Panc1 (cell line): ENCODE measurements around the gene THBS1. TPM values are rescaled to one million over a fixed set of nuclear protein-coding genes. Genes with fewer than 3 reads are reported as not detected.
A peak's percentile ranks its signal among the peaks of the same experiment; 100 is the strongest.

Experiments
- ATAC-seq: fragments of 200-7000 bp; cut with Tn5 transposase; 2 replicates; pipeline ENCODE4 v1.9.1; 2020; ENCODE audit warnings: mild to moderate bottlenecking, moderate library complexity
- BruUV-seq: library from RNA; stranded (reverse); fragments of 400-500 nt; replicated peaks from 2 replicates; lab custom pipeline; 2021; lab: Mats Ljungman, UMichigan
- CTCF ChIA-PET: fragments of 300-600 bp; sonication (Branson Sonifier 250); formaldehyde crosslinking; loops from one replicate; lab custom pipeline; 2022; ENCODE audit warnings: antibody characterized with exemption; lab: Charles Lee
- POLR2A ChIA-PET: fragments of 300-600 bp; sonication (Branson Sonifier 250); formaldehyde crosslinking; loops from one replicate; lab custom pipeline; 2022; ENCODE audit warnings: antibody characterized with exemption; lab: Charles Lee
- DNase-seq: peaks from one replicate; pipeline ENCODE4 v3.0.0-alpha.2; 2010; ENCODE audit warnings: low read depth, low spot score
- H3K27ac ChIP-seq: 2 replicates; pipeline ENCODE4 v1.5.1; 2011; ENCODE audit warnings: mild to moderate bottlenecking, low read length, inconsistent platforms
- H3K27me3 ChIP-seq: fragments of 200-500 bp; sonication (Bioruptor generic); 2 replicates; pipeline ENCODE4 v1.6.0; 2014; ENCODE audit warnings: low read length, inconsistent platforms; ENCODE audit not compliant: control insufficient read depth, insufficient read depth
- H3K36me3 ChIP-seq: fragments of 200-500 bp; sonication (Bioruptor generic); 2 replicates; pipeline ENCODE4 v1.5.1; 2014; ENCODE audit warnings: inconsistent platforms, mild to moderate bottlenecking, low read length, moderate library complexity; ENCODE audit not compliant: control insufficient read depth, insufficient read depth
- H3K4me1 ChIP-seq: 2 replicates; pipeline ENCODE4 v1.5.1; 2011; ENCODE audit warnings: inconsistent platforms, mild to moderate bottlenecking, low read length, moderate library complexity; ENCODE audit not compliant: control insufficient read depth, insufficient read depth
- H3K4me3 ChIP-seq, 2 experiments: 2 replicates each; pipeline ENCODE4 v1.5.1; 2011 to 2012; ENCODE audit warnings: low read depth in 2 of 2, low read length in 2 of 2, mild to moderate bottlenecking in 2 of 2, inconsistent platforms in 1 of 2, moderate library complexity in 1 of 2
- H3K9me3 ChIP-seq: fragments of 200-500 bp; sonication (Bioruptor generic); 2 replicates; pipeline ENCODE4 v1.5.1; 2014; ENCODE audit warnings: low read depth, mild to moderate bottlenecking, inconsistent platforms, low read length, moderate library complexity; ENCODE audit not compliant: control insufficient read depth, insufficient read depth
- CTCF ChIP-seq: fragments of 450-650 bp; IDR thresholded peaks from 2 replicates; pipeline ENCODE4 v1.5.1; 2017; ENCODE audit warnings: mild to moderate bottlenecking
- POLR2AphosphoS5 ChIP-seq: IDR thresholded peaks from 2 replicates; pipeline ENCODE4 v1.6.1; 2012; ENCODE audit warnings: mild to moderate bottlenecking, low read depth, low read length, moderate library complexity
- SIN3A ChIP-seq: IDR thresholded peaks from 2 replicates; pipeline ENCODE4 v1.6.1; 2012; ENCODE audit warnings: low read depth, mild to moderate bottlenecking, low read length, moderate library complexity, borderline replicate concordance; ENCODE audit not compliant: insufficient read depth
- TCF7L2 ChIP-seq: IDR thresholded peaks from 2 replicates; pipeline ENCODE4 v1.6.1; 2011; ENCODE audit warnings: mild to moderate bottlenecking, low read depth, low read length, inconsistent platforms
- in situ Hi-C: cut with HindIII; loops from 2 replicates; pipeline ENCODE4 v1.10.0; 2016; ENCODE audit warnings: low sequenced_read_pairs, low pct_unique_long_range_greater_than_20kb
- intact Hi-C: fragments of 100-400 bp; cut with micrococcal nuclease; formaldehyde crosslinking; loops from one replicate; pipeline ENCODE4 v1.10.0; 2022; ENCODE audit not compliant: unreplicated experiment
- total RNA-seq: library from RNA; stranded (reverse); gene quantifications from one replicate; pipeline ENCODE4 v1.2.1, GENCODE V29; 2021; ENCODE audit not compliant: unreplicated experiment
- TF ChIP-seq, protein P1 (sequence below), 2 experiments: IDR thresholded peaks; 2 replicates each; pipeline ENCODE4 v1.6.1; 2011 to 2012; ENCODE audit warnings: low read depth in 2 of 2, control low read depth in 1 of 2, low read length in 1 of 2, mild to moderate bottlenecking in 1 of 2, moderate library complexity in 1 of 2; ENCODE audit not compliant: insufficient read depth in 1 of 2

Gene THBS1
- total RNA-seq, 1 experiment from 2014 or later, result 61.9 TPM

GRCh38 chr15:39599871-39600270 lies 19.0 kb downstream of the THBS1 start:
- ATAC-seq (no peak), DNase-seq (no peak)
- Histone ChIP-seq H3K4me1 (no peaks in the 10 kb centered on the region), H3K36me3 (no peaks in the 10 kb centered on the region), H3K9me3 (no peaks in the 10 kb centered on the region), H3K27ac (no peak overlapping the region), H3K4me3 (no peak overlapping the region), H3K27me3 (no peaks in the 10 kb centered on the region)
- TF ChIP-seq CTCF (no peak), TCF7L2 (no peak), POLR2AphosphoS5 (no peak), SIN3A (no peak)
- TF ChIP-seq, protein P1, sequence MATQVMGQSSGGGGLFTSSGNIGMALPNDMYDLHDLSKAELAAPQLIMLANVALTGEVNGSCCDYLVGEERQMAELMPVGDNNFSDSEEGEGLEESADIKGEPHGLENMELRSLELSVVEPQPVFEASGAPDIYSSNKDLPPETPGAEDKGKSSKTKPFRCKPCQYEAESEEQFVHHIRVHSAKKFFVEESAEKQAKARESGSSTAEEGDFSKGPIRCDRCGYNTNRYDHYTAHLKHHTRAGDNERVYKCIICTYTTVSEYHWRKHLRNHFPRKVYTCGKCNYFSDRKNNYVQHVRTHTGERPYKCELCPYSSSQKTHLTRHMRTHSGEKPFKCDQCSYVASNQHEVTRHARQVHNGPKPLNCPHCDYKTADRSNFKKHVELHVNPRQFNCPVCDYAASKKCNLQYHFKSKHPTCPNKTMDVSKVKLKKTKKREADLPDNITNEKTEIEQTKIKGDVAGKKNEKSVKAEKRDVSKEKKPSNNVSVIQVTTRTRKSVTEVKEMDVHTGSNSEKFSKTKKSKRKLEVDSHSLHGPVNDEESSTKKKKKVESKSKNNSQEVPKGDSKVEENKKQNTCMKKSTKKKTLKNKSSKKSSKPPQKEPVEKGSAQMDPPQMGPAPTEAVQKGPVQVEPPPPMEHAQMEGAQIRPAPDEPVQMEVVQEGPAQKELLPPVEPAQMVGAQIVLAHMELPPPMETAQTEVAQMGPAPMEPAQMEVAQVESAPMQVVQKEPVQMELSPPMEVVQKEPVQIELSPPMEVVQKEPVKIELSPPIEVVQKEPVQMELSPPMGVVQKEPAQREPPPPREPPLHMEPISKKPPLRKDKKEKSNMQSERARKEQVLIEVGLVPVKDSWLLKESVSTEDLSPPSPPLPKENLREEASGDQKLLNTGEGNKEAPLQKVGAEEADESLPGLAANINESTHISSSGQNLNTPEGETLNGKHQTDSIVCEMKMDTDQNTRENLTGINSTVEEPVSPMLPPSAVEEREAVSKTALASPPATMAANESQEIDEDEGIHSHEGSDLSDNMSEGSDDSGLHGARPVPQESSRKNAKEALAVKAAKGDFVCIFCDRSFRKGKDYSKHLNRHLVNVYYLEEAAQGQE (IDR thresholded peaks at IDR 0.05; ENCODE audit: insufficient read depth in 1 of 2, low read depth in 2 of 2, low read length in 1 of 2), result no peak
- in situ Hi-C loops, result no loop called here
- ChIA-PET CTCF (no interaction called here), POLR2A (no interaction called here)
- intact Hi-C loops, result loop anchor here (10.0 kb wide), 1 partner anchor 155 kb away; no protein-coding TSS in a partner anchor
- BruUV-seq, result no TSS peak

DNA sequence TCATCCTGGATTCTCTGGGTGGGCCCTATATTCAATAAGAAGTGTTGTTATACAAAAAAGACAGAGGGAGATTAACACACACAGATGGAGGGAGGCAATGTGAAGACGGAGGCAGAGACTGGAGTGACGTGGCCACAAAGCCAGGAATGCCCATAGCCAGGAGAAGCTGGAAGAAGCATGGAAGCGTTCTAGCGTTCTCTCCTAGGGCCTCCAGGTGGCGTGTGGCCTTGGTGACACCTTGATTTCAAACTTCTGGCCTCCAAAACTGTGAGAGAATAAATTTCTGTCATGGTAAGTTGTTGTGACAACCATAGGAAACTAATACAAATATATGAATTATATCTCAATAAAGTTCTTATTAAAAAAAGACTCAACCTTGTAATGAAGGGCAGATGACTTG lies 21.3 kb downstream of the THBS1 start:
- intact Hi-C loops, result no loop called here
- in situ Hi-C loops, result no loop called here
- no peaks in the 10 kb centered on the region for H3K9me3 ChIP-seq
- ATAC-seq (no peak; the same call in 1 of the 2 replicates), DNase-seq (no peak)
- peak; percentile 48 for TF ChIP-seq CTCF
- TF ChIP-seq, protein P1 (IDR thresholded peaks at IDR 0.05; ENCODE audit: insufficient read depth in 1 of 2, low read depth in 2 of 2, low read length in 1 of 2), result no peak
- H3K36me3 ChIP-seq, result no peaks in the 10 kb centered on the region
- POLR2A ChIA-PET, result no interaction called here
- no peaks in the 10 kb centered on the region for H3K27me3 ChIP-seq
- CTCF ChIA-PET, result no interaction called here
- no peak overlapping the region for H3K27ac ChIP-seq
- no TSS peak for BruUV-seq
- no peaks in the 10 kb centered on the region for H3K4me1 ChIP-seq
- no peak overlapping the region for H3K4me3 ChIP-seq
